HG03354 (cell line): ENCODE results near the gene UCP1.

Experiments
- ATAC-seq: cut with Tn5 transposase; IDR thresholded peaks from one replicate; pipeline ENCODE4 v1.9.1; 2021; ENCODE audit warnings: mild to moderate bottlenecking; ENCODE audit not compliant: unreplicated experiment, poor library complexity, severe bottlenecking

UCP1 gene

GRCh38 chr4:140568507-140569306 is at the start of gene UCP1:
TSS of gene UCP1 (minus strand) at chr4:140568961. CDS start at chr4:140568729, 232 bp downstream.
- no peak for ATAC-seq

- ATAC-seq = no peak
Measured at GRCh38 chr4:140617499-140618248, 48.9 kb upstream of the UCP1 start.

- no peak for ATAC-seq
Measured at GRCh38 chr4:140615451-140615850, 46.7 kb upstream of the UCP1 start.

- ATAC-seq = no peak
Measured at GRCh38 chr4:140612357-140612756, 43.6 kb upstream of the UCP1 start.

- ATAC-seq = no peak
Measured at GRCh38 chr4:140611854-140612253, 43.1 kb upstream of the UCP1 start.

- ATAC-seq = peak; percentile 93
Measured at GRCh38 chr4:140609548-140610425, 41.0 kb upstream of the UCP1 start.

- no peak for ATAC-seq
Measured at GRCh38 chr4:140607852-140608251, 39.1 kb upstream of the UCP1 start.

GRCh38 chr4:140604544-140604943 is 35.8 kb upstream of the UCP1 start:
- no peak for ATAC-seq

- no peak for ATAC-seq
Measured at GRCh38 chr4:140603286-140603685, 34.5 kb upstream of the UCP1 start.

- no peak for ATAC-seq
Measured at GRCh38 chr4:140602714-140603113, 34.0 kb upstream of the UCP1 start.

- no peak for ATAC-seq
Measured at GRCh38 chr4:140600408-140600807, 31.6 kb upstream of the UCP1 start.

- peak; percentile 78 for ATAC-seq
Measured at GRCh38 chr4:140595065-140595464, 26.3 kb upstream of the UCP1 start.

GRCh38 chr4:140584439-140584838 is 15.7 kb upstream of the UCP1 start:
- no peak for ATAC-seq

GRCh38 chr4:140581078-140581477 is 12.3 kb upstream of the UCP1 start:
- ATAC-seq = no peak

- ATAC-seq = no peak
Measured at GRCh38 chr4:140579278-140579677, 10.5 kb upstream of the UCP1 start.

GRCh38 chr4:140575489-140575888 is 6.7 kb upstream of the UCP1 start:
- ATAC-seq = no peak

GRCh38 chr4:140571620-140572019 is 2.9 kb upstream of the UCP1 start:
- no peak for ATAC-seq

GRCh38 chr4:140569307-140569638 is 512 bp upstream of the UCP1 start:
- ATAC-seq = no peak

- ATAC-seq = no peak
Measured at GRCh38 chr4:140559696-140560095, 9.1 kb downstream of the UCP1 start.

GRCh38 chr4:140557831-140558435 is 10.8 kb downstream of the UCP1 start:
- no peak for ATAC-seq
